Keratinocyte (primary cell): ENCODE data around the gene APOA5. TPM values are rescaled to one million over a fixed set of nuclear protein-coding genes. Genes with fewer than 3 reads are reported as not detected.

Experiments
- DNase-seq: peaks from one replicate; pipeline ENCODE4 v3.0.0-alpha.2; 2011; ENCODE audit warnings: low read depth, missing footprints, low spot score
- FAIRE-seq: peaks from 2 replicates; lab custom pipeline; 2011; peaks lifted over from hg19 to GRCh38; lab: Jason Lieb, UNC
- H2AFZ ChIP-seq: 2 replicates; pipeline ENCODE4 v1.6.0; 2012; ENCODE audit warnings: low read length, control low read depth, inconsistent platforms; ENCODE audit not compliant: control insufficient read depth
- H3K27ac ChIP-seq: 2 replicates; pipeline ENCODE4 v1.5.1; 2011; ENCODE audit warnings: low read length; ENCODE audit not compliant: control insufficient read depth, insufficient read depth
- H3K27me3 ChIP-seq: 3 replicates; pipeline ENCODE4 v1.6.0; 2011; ENCODE audit warnings: low read length; ENCODE audit not compliant: control insufficient read depth, insufficient read depth; ENCODE audit errors: extremely low read depth
- H3K36me3 ChIP-seq, 2 experiments: 2 replicates in 1 of 2; 3 replicates in 1 of 2; pipeline ENCODE4 v1.5.1; 2011; ENCODE audit warnings: low read length in 2 of 2, mild to moderate bottlenecking in 1 of 2; ENCODE audit not compliant: control insufficient read depth in 2 of 2, insufficient read depth in 2 of 2; ENCODE audit errors: extremely low read depth in 1 of 2
- H3K4me1 ChIP-seq: 3 replicates; pipeline ENCODE4 v1.5.1; 2011; ENCODE audit warnings: low read length; ENCODE audit not compliant: control insufficient read depth, insufficient read depth; ENCODE audit errors: extremely low read depth
- H3K4me2 ChIP-seq: 3 replicates; pipeline ENCODE4 v1.6.0; 2011; ENCODE audit warnings: low read depth, low read length; ENCODE audit not compliant: control insufficient read depth, insufficient read depth; ENCODE audit errors: extremely low read depth
- H3K4me3 ChIP-seq, 3 experiments: fragments of 200-600 bp in 1 of 3; sonication (generic) in 1 of 3; 2 replicates in 2 of 3; 3 replicates in 1 of 3; pipeline ENCODE4 v1.5.1; 2011 to 2016; ENCODE audit warnings: low read length in 3 of 3, mild to moderate bottlenecking in 3 of 3, control low read depth in 2 of 3, inconsistent platforms in 1 of 3, low read depth in 1 of 3, mixed read lengths in 1 of 3, mixed run types in 1 of 3, moderate library complexity in 1 of 3; ENCODE audit not compliant: control insufficient read depth in 2 of 3, insufficient read depth in 2 of 3; ENCODE audit errors: extremely low read depth in 1 of 3
- H3K79me2 ChIP-seq: 2 replicates; pipeline ENCODE4 v1.6.0; 2012; ENCODE audit warnings: low read length; ENCODE audit not compliant: control insufficient read depth, insufficient read depth
- H3K9ac ChIP-seq: 3 replicates; pipeline ENCODE4 v1.6.0; 2011; ENCODE audit warnings: low read length; ENCODE audit not compliant: control insufficient read depth, insufficient read depth; ENCODE audit errors: extremely low read depth
- H3K9me1 ChIP-seq: 3 replicates; pipeline ENCODE4 v1.6.0; 2011; ENCODE audit warnings: low read length; ENCODE audit not compliant: control insufficient read depth, insufficient read depth; ENCODE audit errors: extremely low read depth
- H3K9me3 ChIP-seq: 2 replicates; pipeline ENCODE4 v1.5.1; 2012; ENCODE audit warnings: low read depth, low read length; ENCODE audit not compliant: control insufficient read depth
- H4K20me1 ChIP-seq: 3 replicates; pipeline ENCODE4 v1.6.0; 2011; ENCODE audit warnings: low read length; ENCODE audit not compliant: control insufficient read depth, insufficient read depth; ENCODE audit errors: extremely low read depth
- CTCF ChIP-seq, 3 experiments: IDR thresholded peaks in 1 of 3; conservative IDR thresholded peaks in 1 of 3; optimal IDR thresholded peaks in 1 of 3; 2 replicates in 2 of 3; 3 replicates in 1 of 3; pipeline versions ENCODE3 to v1.5.1; 2011; ENCODE audit warnings: low read length in 3 of 3, mild to moderate bottlenecking in 3 of 3, moderate library complexity in 2 of 3, control low read depth in 1 of 3, inconsistent platforms in 1 of 3; ENCODE audit not compliant: insufficient read depth in 2 of 3; ENCODE audit errors: extremely low read depth in 1 of 3
- EZH2 ChIP-seq: IDR thresholded peaks from one replicate; pipeline ENCODE4 v1.6.1; 2012; ENCODE audit warnings: inconsistent platforms, mild to moderate bottlenecking, low read length, moderate library complexity
- dilution Hi-C: fragments of 300-500 bp; cut with MboI; formaldehyde crosslinking; loops from one replicate; pipeline ENCODE4 v1.7.0; 2020; ENCODE audit warnings: low sequenced_read_pairs; ENCODE audit not compliant: extremely low pct_ligation_motif_present
- polyA plus RNA-seq, 5 experiments: library from polyadenylated mRNA; depleted of rRNA in 3 of 5; stranded (reverse) in 3 of 5; stranded (forward) in 1 of 5; unstranded in 1 of 5; fragments of >200 nt; gene quantifications; 1 replicate in 1 of 5; 2 replicates in 3 of 5; 3 replicates in 1 of 5; pipeline versions ENCODE4 v1.2.1 to v1.2.3, GENCODE V29; 2011 to 2012; ENCODE audit warnings: missing spikeins in 2 of 5, low read depth in 1 of 5, low replicate concordance in 1 of 5

The APOA5 gene
- polyA plus RNA-seq, 1 donor (not counting 4 experiments of a cell fraction or from before 2014, with no cell fraction given): not detected

GRCh38 chr11:116808262-116809175 is 16.8 kb upstream of the APOA5 start:
- Histone ChIP-seq H4K20me1 (no peaks in the 10 kb centered on the region), H3K4me1 (no peaks in the 10 kb centered on the region), H3K4me2 (no peak overlapping the region), H3K27ac (no peak overlapping the region), H3K9ac (no peak overlapping the region), H3K9me1 (no peaks in the 10 kb centered on the region), H3K4me3 (no peak overlapping the region), H3K9me3 (no peaks in the 10 kb centered on the region), H3K79me2 (no peaks in the 10 kb centered on the region), H2AFZ (no peak overlapping the region), H3K36me3 (no peaks in the 10 kb centered on the region), H3K27me3 (no peaks in the 10 kb centered on the region)
- dilution Hi-C loops: no loop called here
- no peak for TF ChIP-seq EZH2
- TF ChIP-seq CTCF (optimal IDR thresholded peaks at IDR 0.05 in 1 of 3, IDR thresholded peaks at IDR 0.05 in 1 of 3, conservative IDR thresholded peaks at IDR 0.05 in 1 of 3; ENCODE audit: extremely low read depth in 1 of 3, insufficient read depth in 2 of 3, low read length in 3 of 3): no peak
- DNase-seq (no peak), FAIRE-seq (no peak)

- H3K27me3 ChIP-seq: no peaks in the 10 kb centered on the region
- H3K27ac ChIP-seq: no peak overlapping the region
- no peaks in the 10 kb centered on the region for H3K4me1 ChIP-seq
- TF ChIP-seq CTCF (optimal IDR thresholded peaks at IDR 0.05 in 1 of 3, IDR thresholded peaks at IDR 0.05 in 1 of 3, conservative IDR thresholded peaks at IDR 0.05 in 1 of 3; ENCODE audit: extremely low read depth in 1 of 3, insufficient read depth in 2 of 3, low read length in 3 of 3): no peak
- no peak for TF ChIP-seq EZH2
- H3K4me2 ChIP-seq: no peak overlapping the region
- H3K36me3 ChIP-seq: no peaks in the 10 kb centered on the region
- no peak overlapping the region for H3K4me3 ChIP-seq
- no peak overlapping the region for H2AFZ ChIP-seq
- no peak overlapping the region for H3K9ac ChIP-seq
- H3K9me1 ChIP-seq: no peaks in the 10 kb centered on the region
- DNase-seq (no peak), FAIRE-seq (no peak)
- H3K9me3 ChIP-seq: no peaks in the 10 kb centered on the region
- no peaks in the 10 kb centered on the region for H4K20me1 ChIP-seq
- H3K79me2 ChIP-seq: no peaks in the 10 kb centered on the region
- dilution Hi-C loops: no loop called here
Measured at GRCh38 chr11:116807601-116808261, 16.1 kb upstream of the APOA5 start.
